ENCODE measurements around the gene GRID1.
A peak's percentile ranks its signal among the peaks of the same experiment; 100 is the strongest.

GRID1 gene

DNA sequence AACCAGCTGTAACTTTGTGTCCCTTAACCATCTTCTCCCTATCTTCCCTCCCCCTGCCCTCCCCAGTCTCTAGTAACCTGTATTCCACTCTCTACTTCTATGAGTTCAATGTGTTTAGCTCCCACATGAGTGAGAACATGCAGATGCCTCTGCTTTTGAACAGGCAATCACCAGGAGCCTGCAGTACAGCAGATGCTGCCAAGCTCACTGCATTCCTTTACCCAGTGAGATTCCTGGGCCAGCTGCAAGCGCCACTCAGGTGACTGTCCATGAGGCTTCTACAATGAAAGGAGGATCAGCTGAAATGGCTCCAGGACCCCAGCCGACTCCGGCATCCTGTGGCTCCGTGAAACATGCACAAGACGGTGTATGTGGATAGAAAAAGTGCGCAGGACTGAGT is 15.7 kb downstream of the GRID1 start:
- no peak for DNase-seq

DNA sequence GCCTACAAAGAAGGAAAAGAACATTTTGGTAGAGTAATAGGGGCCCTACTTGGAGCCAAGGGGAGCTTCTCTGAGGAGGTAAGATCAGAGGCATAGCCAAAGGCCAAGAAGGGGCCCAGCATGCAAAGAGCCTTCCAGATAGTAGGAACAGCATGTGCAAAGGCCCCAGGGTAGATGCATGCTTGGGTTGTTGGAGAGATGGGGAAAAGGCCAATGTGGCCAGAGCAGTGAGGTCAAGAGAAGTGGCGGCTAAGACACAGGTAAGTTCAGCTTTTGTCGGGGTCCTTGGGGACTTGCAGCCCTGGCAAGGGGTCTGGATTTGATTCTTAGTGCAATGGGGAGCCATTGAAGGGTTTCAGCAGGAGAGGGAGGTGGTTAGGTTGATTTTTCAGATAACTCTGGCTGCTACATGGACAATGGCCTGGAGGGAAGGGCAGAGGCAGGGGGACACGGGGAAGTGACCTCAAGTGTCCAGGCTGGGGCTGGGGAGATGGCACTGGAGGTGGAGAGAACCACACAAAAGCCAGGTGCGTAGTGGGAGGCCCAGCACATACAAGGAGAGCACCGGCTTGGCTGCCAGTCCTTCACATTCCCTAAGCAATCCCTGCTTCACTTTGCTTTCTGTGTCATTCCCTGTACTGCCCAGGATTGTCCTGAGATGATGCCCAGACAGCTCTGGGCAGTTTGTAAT is 16.5 kb downstream of the GRID1 start:
- DNase-seq = no peak

DNA sequence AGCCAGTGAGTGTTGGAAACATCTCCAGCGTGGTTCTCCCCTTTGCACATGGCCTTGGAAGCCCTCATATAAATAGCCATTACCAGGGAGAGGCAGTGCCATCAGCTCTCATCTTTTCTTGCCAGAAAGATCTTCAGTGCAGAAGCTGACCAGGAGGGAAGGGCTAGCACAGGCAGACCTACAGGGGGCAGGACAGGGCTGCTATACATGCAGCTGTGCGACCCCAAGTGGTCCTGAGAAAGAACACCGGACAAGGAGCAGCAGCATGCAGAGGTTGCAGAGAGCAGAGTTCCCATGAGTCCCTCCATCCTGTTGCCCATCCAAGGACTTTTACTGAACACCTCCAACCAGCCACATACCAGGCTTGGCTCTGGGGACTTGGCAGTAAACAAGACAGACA is 17.1 kb downstream of the GRID1 start:
- no peak for DNase-seq

DNA sequence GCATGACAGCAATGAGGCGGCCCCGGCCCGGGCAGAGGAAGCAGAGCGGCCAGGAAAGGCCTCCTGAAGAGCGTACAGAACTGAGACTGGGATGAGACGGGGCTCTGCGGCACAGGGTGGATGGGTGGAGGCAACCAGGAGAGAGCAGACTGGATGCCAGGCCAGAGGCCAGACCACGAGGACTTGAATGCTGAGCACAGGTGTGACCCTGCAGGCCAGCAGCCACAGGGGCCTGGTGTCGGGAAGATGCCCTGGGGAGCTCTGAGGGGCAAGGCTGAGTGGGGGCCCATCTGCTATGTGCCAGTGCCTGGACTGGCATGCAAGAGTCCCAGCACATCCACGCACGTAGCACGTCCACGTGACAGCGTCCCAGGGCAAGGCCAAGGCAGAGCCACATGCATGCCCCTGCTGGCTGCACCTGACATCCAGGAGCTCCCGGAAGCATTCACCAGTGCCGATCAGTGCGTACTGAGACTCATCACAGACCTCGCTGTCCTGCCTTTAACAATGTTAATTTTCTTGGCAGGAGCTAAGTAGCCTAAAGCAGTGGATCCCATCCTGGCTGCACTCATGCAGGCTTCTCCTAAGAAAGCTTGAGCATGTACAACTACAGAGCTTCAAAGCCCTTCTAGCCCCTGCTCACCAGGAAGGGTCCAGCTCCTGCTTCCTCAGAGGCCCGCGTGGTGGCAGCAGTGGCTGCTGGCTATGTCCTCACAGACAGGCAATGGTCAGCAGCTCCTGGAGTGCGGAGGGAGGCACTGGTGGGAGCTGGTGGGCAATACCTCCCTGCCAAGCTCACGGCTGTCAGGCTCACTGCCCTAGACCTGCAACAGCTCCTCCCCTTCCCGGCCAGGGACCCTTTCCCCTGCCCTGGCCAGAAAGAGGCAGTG is 18.0 kb downstream of the GRID1 start:
- DNase-seq = no peak

DNA sequence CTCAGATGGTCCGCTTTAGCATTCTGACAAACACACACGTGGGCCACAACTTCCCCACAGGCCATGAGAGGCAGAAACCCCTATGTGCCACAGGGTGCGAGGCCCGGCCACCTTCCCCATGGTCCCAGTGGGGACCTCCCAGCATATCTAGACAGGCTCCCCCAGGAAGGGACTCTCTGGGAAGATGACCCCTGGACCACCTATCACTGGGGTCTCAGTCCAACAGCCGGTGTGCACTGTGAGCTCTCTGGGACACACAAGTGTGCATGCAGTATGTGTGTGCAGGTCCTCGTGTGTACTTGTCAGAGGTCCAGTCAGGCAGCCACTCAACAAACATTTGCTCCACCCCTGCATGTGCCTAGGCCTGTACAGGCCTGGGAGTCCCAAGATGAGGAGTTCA is 18.7 kb downstream of the GRID1 start:
- DNase-seq = no peak

DNA sequence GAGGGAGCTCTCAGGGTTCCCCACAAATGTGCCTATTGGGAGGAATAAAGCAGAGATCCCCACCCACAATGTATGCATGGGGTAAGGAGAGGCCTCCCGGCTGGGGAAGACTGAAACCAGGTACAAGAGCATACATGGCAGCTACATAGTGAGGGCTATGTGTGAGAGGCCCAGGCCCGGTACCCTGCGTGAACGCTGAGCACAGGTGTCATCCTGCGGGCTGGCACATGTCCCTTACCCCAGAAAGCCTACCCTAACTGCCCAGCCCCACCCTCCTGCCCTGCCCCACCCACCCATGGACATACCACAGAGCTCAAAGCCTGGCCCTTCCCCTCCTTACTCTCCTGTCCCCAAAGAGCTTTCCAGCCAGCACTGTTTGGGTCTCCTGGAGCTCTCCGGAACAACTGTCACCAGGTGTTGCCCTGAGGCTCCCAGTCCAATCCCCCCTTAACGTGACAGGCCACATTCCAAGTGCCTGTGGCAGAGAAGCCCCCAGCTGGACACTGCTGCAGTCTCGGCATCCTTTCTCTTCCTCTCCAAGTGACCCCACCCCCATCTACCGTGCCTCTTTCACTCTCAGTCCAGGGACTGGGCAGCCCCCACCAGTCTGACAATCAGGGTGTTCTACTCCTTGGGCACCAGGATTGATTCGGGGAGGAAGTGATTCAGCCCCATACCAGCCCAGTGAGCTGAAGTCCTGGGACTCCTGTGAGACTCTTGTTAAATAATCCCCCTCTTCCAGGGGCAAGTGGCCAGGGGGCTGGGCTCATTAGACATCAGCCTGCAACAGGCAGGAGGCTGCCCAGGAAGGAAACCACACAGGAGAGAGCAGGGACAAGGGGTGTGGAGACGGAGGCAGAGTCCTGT is 19.6 kb downstream of the GRID1 start:
- no peak for DNase-seq

DNA sequence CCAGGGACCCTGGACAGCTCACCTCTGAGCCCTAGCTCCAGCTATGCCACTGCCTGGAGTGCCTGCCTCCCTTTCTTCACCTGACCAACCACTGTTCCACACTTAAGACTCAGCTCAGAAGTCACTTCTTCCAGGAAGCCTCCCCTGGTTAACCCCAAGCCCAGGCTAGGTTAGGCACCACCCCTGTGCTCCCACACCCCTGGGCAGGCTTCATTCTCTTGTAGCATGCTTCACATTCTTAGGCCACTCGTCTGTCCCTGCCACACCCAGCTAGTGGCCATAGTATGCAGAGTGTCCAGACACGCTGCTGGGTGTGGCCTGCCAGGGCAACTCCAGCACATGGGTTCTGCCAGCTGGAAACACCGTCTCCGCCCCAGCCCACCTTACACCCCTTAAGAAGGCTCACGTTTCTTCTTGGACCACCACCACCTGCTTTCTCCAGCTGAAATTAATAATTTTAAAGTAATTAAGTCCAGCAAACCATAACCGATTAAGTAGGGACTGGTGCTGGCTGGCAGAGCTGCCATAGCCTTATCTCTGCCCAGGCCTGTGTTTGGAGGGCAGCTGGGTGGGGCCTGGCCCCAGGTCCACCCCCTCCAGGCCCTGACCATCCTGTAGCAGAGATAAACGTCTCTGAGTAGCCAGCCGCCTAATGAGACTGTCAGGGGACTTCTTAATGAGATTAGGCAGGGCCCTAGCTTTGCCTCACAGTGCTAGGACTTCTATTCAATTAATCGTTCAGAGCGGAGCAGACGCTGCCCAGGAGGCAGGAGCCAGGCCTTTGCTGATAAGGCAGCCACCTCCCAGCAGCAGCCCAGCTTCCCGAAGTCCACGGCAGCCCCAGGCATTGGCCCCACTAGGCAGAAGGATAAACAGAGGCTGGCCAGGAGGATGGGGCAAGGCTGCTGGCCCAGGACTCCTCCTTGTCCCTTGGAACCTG is 20.5 kb downstream of the GRID1 start:
- DNase-seq = no peak

DNA sequence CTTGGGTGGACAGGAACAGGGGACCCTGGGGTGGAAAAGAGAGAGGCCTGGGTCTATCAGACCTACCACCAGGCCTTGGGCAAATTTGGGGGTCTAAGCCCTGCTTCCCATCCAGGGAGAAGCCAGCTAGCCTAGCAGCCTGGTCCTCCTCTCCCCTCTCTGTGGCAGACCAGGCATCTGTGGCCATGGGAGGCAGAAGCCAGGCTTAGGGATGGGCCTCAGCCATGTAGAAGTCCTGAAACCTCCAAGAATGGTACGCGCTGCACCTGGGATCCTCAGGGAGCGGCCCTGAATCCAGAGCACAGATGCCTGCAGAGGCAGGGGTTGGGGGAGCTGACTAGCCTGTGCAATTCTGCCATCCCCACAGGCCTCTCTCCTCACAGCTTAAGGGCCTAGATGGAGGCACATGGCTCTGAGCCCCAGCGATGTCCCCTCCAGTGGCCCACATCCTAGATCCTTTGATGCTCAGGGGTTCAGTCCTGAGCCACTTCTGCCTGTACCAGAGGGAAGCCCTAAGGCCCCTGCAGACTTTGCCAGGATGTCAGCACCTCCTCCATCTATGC is 21.2 kb downstream of the GRID1 start:
- DNase-seq = no peak

DNA sequence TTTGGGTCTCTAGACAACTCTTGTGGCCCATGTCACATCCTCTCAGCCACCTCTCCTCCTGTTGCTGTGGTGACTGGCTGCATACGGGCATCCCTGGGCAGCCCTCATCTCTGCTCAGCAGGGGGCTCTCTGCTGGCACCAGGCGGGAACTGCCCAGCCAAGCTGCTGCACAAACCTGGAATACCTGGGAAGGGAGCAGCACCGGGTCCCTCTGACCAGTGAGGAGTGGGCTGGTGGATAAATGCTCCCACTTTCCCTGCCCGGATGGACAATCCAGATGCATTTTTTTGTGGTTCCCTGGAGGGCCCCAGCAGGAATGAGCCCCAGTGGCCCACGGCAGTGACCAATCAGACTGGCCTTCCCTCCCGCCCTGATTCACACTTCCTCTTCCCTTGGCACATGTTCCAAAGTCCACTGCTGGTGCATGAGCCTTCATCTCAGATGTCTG is 21.9 kb downstream of the GRID1 start:
- DNase-seq = peak; percentile 19

DNA sequence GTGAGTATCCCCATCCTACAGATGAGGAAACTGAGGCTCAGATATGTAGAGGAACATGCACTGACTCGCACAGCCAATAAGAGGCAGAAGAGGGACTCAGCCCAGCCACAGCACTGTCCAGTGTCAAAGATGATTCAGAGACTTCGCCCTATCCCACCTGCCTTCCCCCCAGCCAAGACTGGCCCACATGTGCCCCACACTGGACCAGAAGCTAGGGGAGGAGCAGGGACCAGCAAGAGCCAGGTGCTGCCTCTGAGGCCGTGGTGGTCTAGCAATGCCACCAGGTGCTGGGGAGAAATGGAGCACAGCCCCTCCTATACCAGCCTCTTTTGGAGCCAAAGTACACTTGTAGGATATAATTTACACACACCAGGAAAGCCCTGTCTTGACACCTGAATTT is 22.3 kb downstream of the GRID1 start:
- DNase-seq = no peak

DNA sequence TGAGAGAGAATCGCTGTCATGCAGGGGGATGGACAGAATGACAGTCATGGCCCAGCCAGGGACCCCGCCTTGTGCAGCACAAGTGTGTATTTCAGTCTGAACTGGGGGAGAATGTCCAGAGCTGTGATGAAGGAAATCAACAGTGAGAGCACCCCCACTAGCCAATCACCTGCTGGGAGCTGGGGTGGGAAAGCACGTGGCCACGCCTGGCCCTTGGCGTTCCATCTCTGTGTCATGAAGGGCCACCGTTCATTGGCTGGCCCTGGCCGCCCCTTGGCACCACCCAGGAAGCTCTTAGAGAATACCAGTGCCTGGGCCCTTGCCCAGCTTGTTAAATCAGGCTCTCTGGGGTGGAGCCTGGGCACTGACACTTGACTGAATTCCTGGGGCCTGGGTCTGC is 22.8 kb downstream of the GRID1 start:
- DNase-seq = no peak

DNA sequence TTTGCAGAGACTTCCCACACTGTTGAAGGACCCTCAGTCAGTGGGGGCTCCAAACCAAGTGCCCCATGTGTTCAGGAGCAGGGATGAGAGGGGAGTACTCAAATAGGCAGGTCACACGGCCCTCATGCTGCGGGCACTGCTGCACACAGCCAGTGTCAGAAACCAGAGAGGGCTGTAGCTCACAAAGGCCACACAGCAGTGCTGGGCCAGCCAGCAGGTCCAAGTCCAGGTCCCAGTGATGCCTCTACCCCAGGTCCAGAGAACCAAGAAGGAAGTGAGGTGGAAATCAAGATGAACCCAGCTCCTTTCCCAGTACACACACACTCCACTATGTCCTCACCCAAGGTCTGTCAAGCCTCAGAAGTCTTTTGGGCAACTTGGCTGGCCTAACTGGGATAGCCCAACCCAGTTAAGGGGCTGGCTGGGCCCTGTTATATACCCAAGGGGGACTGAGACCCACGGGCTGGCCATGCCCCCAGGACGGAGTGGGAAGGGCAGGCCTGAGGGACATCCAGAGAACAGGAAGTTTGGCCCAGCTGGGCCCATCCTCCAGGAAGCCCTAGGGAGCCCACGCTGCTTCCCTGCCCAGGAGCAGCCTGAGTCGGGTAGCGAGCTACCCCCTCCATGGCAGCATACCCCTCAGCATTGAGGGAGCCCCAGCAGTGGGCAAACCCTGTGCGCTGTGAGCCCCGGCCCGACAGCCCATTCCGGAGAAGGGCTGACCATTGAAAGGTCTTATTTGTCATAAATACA is 24.3 kb downstream of the GRID1 start:
- no peak for DNase-seq

DNA sequence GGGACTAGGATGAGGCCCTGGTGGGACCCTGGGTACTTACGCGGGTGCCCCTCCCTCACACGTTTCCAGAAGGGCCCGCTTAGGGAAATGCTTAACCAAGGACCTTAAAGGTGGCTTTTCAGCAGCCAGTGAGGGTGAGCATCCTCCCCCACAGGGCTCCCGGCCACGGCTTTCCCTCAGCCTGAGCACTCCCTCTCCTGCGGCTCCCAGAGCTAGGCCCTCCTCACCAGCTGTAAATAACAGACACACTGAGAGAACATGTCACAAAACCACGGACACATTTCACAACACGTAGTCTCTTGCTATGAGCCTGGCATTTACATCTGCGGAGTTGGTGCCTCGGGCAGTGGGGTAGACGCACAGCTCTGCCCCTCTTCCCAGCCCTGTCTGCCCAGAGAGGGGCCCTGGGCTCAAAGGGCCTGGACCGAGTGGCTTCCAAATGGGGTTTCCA is 25.2 kb downstream of the GRID1 start:
- DNase-seq = no peak

DNA sequence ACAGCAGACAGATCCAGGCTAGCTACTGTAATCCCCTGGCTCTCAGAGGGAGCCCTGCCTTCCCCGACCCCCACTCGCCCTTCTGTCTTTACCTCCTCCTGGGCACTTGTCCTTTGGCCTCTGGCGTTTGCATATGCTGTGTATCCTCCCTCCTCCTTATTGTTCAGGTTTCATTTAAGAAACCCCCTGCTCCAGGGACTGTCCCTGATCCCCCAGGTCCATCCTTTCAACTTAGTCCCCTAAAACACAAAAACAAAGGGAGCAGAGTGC is 25.7 kb downstream of the GRID1 start:
- no peak for DNase-seq

DNA sequence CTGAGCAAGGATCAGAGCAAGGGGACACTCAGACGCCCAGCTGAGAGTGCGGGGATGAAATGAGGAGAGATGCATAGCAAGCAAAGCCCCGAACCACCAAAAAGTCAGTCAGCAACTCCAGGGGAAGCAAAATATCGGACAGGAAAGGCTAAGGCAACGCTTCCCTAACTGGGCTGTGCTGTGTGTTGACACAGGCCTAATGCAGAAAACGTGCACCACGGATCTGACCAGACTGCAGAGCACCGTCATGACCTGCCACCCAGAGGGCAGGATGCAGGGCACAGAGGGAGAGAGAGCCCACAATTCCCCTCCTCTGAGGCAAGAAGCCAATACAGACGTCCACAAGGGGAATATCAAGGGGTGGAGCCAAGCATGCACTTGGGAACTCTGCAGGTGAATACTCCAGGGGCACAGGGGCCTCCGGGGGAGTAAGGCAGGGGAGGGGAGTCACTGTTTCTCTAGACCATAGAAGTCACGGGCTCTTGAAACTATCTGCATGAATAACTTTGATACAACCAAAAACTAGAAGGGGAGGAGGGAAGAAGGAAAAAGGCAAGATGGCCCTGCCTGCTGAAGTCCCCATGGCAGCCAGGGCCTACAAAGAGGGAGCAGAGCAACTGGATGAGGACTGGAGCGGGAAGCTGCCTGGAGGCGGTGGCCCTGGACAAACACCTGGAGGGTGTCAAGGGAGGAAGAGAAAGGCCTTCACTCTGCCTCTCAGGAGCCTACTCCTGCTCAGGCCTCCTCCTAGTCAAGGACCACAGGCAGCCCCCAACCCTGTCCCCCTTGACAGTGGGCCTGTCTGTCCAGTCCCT is 26.2 kb downstream of the GRID1 start:
- peak; percentile 21 for DNase-seq

DNA sequence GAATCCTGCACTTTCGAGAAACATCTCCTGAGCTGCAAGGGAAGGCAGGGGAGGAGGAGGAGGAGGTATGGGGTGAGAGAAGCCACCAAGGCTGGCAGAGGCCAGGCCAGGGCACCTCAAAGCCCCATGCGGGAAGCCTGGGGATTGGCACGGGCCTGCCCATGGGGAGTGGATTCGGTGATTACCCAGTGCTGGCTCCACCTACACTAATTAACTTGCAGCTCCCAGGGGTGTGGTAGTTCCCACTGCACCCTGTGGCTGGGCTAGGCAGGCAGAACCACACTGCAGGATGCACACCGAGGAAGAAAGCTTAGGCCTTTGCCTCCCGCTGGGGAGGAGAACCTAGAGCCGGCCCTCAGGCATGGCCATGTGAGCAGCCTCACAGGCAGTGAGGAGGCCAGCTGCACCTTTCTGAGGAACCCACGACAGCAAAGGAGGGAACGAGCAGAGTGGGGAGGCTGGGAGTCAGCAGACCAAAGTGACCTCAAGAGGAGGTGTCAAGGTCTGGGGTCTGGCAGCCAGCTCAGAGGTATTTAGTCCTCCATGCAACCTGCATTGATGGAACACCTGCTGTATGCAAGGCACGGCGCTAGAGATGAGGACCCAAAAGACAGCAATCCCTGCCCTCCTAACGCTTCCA is 27.2 kb downstream of the GRID1 start:
- no peak for DNase-seq

DNA sequence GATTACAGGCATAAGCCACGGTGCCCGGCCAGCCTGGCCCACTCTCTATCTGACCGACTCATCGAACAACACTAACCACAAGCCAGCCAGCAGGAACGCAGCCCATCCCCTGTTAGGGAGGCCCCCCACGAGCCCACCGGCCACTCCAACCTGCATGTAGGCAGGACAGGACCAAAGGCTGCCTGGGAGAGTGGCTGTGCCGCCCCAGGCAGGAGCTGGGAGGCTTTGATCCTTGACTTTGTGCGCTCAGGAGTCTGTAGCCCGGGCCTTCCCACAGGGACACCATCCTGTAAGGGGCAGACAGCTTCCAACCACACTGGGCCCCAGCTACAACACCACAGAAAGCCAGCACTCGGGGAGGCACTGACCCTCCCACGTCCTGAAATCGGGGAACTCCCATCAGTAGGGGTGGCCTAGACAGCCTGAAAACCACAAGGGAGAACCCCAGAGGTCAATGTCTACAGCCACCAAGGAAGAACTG is 29.4 kb downstream of the GRID1 start:
- no peak for DNase-seq

DNA sequence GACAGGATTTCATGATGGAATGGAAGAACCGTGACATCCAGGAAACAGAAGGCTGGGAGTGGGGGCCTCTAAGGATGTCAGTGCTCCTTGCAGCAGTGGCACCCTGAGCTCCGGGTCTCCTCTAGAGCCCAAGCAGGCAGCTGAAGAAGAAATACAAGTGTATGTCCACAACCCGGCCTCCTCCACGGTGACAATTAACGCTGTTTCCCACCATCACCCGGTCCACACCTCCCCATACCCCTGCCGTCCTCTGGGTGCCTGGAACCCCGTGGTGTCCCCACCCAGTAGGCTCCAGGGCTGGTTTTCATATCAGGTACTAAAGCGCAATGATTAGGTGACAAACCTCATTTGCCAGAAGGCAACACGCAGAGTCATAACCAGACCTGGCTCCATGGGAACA is 30.3 kb downstream of the GRID1 start:
- no peak for DNase-seq

DNA sequence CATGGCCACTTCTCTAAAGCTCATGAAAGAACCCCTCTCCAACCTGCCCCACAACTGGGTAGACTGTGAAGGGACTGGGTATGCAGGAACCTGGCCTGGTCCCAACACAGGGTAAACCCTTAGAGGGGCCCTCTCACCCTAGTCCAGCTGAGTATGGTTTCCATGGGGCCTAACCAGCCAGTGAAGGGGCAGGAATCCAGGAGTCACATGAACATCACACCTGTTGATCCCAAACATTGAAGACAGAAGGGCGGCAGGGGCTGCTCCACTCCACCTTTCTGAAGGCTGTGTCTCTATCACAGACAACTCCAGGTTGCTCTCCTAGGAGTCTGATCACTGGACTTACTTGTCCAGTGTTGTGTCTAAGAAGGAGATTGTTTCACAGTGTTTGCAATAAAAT is 30.8 kb downstream of the GRID1 start:
- no peak for DNase-seq

DNA sequence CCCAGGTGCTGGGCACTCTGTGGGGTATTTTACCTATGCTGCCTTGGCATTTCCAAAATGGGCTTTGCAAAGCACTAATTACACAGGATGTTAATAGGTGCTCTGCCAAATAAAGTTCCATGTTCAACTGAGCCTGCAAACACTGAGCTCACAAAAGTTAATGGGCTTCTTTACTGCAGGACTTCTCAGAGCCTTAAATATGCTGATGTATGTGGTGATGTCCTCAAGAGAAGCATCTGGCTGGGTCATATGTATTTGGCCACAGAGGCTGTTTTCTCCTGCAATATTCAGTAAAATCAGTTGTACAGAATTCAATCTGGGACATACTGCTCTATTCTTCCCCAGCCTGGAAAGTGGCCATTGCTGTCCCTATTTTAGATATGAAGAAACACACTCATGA is 31.3 kb downstream of the GRID1 start:
- no peak for DNase-seq

Data from NCI-H510A treated with DMSO at 0.1 percent for 48 hours (cell line).